HEK293 (cell line): ENCODE results near the gene UNC80.
A peak's percentile ranks its signal among the peaks of the same experiment; 100 is the strongest.

ENCODE experiments used
- ELK4 ChIP-seq: IDR thresholded peaks from 2 replicates; pipeline ENCODE4 v1.6.1; 2011; ENCODE audit warnings: mild to moderate bottlenecking, low read depth, low read length, borderline replicate concordance
- HOXC10 ChIP-seq: sonication (generic); formaldehyde crosslinking; IDR thresholded peaks from 2 replicates; pipeline ENCODE4 v1.8.1; 2023; ENCODE audit warnings: mild to moderate bottlenecking, missing genetic modification reagents
- KLF1 ChIP-seq: fragments of 450-650 bp; formaldehyde crosslinking; IDR thresholded peaks from 2 replicates; pipeline ENCODE4 v1.5.1; 2016; ENCODE audit warnings: missing biosample characterization, missing genetic modification characterization
- KLF7 ChIP-seq: fragments of 450-650 bp; formaldehyde crosslinking; IDR thresholded peaks from 2 replicates; pipeline ENCODE4 v1.5.1; 2016; ENCODE audit warnings: missing biosample characterization, missing genetic modification characterization, borderline replicate concordance
- KLF9 ChIP-seq: fragments of 450-650 bp; formaldehyde crosslinking; IDR thresholded peaks from 2 replicates; pipeline ENCODE4 v1.5.1; 2016; ENCODE audit warnings: missing biosample characterization, missing genetic modification characterization, low read depth
- MZF1 ChIP-seq: fragments of 450-650 bp; formaldehyde crosslinking; IDR thresholded peaks from 2 replicates; pipeline ENCODE4 v1.5.1; 2017; ENCODE audit warnings: missing biosample characterization, missing genetic modification characterization, borderline replicate concordance
- PATZ1 ChIP-seq: fragments of 450-650 bp; formaldehyde crosslinking; IDR thresholded peaks from 2 replicates; pipeline ENCODE4 v1.5.1; 2016; ENCODE audit warnings: missing biosample characterization, missing genetic modification characterization
- PBX3 ChIP-seq: sonication (generic); formaldehyde crosslinking; IDR thresholded peaks from 2 replicates; pipeline ENCODE4 v1.8.1; 2022; ENCODE audit warnings: mild to moderate bottlenecking, moderate library complexity, missing genetic modification reagents
- SP2 ChIP-seq: fragments of 450-650 bp; formaldehyde crosslinking; IDR thresholded peaks from 2 replicates; pipeline ENCODE4 v1.5.1; 2016; ENCODE audit warnings: missing biosample characterization, missing genetic modification characterization
- YY1 ChIP-seq: fragments of 450-650 bp; formaldehyde crosslinking; IDR thresholded peaks from 2 replicates; pipeline ENCODE4 v1.5.1; 2018; ENCODE audit warnings: missing biosample characterization, missing genetic modification characterization
- YY2 ChIP-seq: fragments of 450-650 bp; formaldehyde crosslinking; IDR thresholded peaks from 2 replicates; pipeline ENCODE4 v1.5.1; 2016; ENCODE audit warnings: missing biosample characterization, missing genetic modification characterization
- ZBTB11 ChIP-seq: fragments of 450-650 bp; formaldehyde crosslinking; conservative IDR thresholded peaks from 2 replicates; pipeline ENCODE4 v1.5.1; 2016; ENCODE audit warnings: low read depth, missing biosample characterization, missing genetic modification characterization
- ZBTB17 ChIP-seq: fragments of 450-650 bp; formaldehyde crosslinking; IDR thresholded peaks from 2 replicates; pipeline ENCODE4 v1.5.1; 2016; ENCODE audit warnings: missing biosample characterization, missing genetic modification characterization
- ZBTB8A ChIP-seq: fragments of 450-650 bp; formaldehyde crosslinking; IDR thresholded peaks from 2 replicates; pipeline ENCODE4 v1.5.1; 2016; ENCODE audit warnings: missing biosample characterization, missing genetic modification characterization
- ZNF10 ChIP-seq: fragments of 450-650 bp; formaldehyde crosslinking; IDR thresholded peaks from 2 replicates; pipeline ENCODE4 v1.5.1; 2017; ENCODE audit warnings: missing biosample characterization, missing genetic modification characterization
- ZNF335 ChIP-seq: fragments of 450-650 bp; formaldehyde crosslinking; conservative IDR thresholded peaks from 2 replicates; pipeline ENCODE4 v1.5.1; 2016; ENCODE audit warnings: missing biosample characterization, missing genetic modification characterization
- ZNF391 ChIP-seq: fragments of 450-650 bp; formaldehyde crosslinking; IDR thresholded peaks from 2 replicates; pipeline ENCODE4 v1.5.1; 2016; ENCODE audit warnings: low read depth, missing biosample characterization, missing genetic modification characterization, borderline replicate concordance
- ZNF488 ChIP-seq: fragments of 450-650 bp; formaldehyde crosslinking; IDR thresholded peaks from 2 replicates; pipeline ENCODE4 v1.5.1; 2016; ENCODE audit warnings: missing biosample characterization, missing genetic modification characterization
- ZNF580 ChIP-seq: fragments of 450-650 bp; formaldehyde crosslinking; IDR thresholded peaks from 2 replicates; pipeline ENCODE4 v1.5.1; 2016; ENCODE audit warnings: missing biosample characterization, missing genetic modification characterization
- ZNF645 ChIP-seq: fragments of 450-650 bp; formaldehyde crosslinking; IDR thresholded peaks from 2 replicates; pipeline ENCODE4; 2016; ENCODE audit warnings: missing biosample characterization, missing genetic modification characterization
- ZNF76 ChIP-seq: fragments of 450-650 bp; formaldehyde crosslinking; IDR thresholded peaks from 2 replicates; pipeline ENCODE4; 2016; ENCODE audit warnings: low read depth, missing biosample characterization, missing genetic modification characterization, borderline replicate concordance
- ZNF777 ChIP-seq: fragments of 450-650 bp; formaldehyde crosslinking; IDR thresholded peaks from 2 replicates; pipeline ENCODE4 v1.5.1; 2017; ENCODE audit warnings: missing biosample characterization, missing genetic modification characterization, borderline replicate concordance
- ZNF843 ChIP-seq: fragments of 450-650 bp; formaldehyde crosslinking; IDR thresholded peaks from 2 replicates; pipeline ENCODE4 v1.5.1; 2016; ENCODE audit warnings: missing biosample characterization, missing genetic modification characterization
- ZXDB ChIP-seq: fragments of 450-650 bp; formaldehyde crosslinking; IDR thresholded peaks from 2 replicates; pipeline ENCODE4 v1.5.1; 2016; ENCODE audit warnings: missing biosample characterization, missing genetic modification characterization
- TF ChIP-seq, protein P1 (sequence below): fragments of 450-650 bp; formaldehyde crosslinking; IDR thresholded peaks from 2 replicates; pipeline ENCODE4 v1.5.1; 2016; ENCODE audit warnings: missing biosample characterization, missing genetic modification characterization

Gene UNC80

DNA sequence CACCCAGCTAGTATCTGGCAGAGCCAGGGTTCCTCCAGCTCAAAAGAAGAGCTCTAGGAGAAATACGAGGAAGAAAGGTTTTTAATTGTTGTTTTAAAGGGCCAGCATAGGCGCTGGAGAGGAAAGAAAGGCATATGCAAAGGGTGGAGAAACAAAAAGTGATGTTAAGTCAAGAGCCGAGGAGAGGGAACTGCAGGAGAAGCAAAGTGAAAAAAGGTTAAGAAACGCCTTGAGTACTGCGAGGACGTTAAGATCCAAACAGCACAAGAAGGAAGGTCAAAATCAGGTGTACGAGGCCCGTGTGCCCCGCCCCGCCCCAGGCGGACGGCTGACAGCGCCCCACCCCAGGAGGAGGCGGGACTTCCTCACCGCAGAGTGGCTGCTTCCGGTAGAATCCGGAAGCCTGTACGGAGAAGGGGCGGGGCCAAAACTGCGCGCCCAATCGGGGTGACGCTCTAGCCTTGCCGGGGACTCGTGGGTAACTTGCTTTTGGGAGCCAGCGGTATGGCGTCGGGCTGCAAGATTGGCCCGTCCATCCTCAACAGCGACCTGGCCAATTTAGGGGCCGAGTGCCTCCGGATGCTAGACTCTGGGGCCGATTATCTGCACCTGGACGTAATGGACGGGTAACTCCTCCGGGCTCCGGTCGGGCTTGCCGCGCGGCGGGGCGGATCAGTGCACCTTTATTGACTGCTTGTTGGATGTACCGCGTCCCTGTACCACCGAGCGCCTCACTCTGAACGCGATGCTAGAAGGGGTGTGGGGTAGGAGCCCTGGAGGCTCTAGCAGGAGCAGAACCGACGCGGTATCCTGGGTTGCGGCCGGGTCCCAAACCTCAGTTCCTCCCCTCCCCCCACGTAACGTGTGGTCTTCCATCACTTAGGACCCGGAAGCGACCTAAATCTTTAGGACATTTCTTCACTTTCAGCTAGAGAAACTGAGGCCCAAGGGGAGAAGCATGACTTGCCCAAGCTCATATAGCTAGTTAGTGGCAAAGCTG, 230.8 kb downstream of the UNC80 start, which contains the start of gene RPE (continued):
- peak; percentile 64; the same call in 1 of the 2 replicates for TF ChIP-seq ZNF777
- 0 out of 2 replicates have a peak, but pooled peaks have one; percentile 21 for TF ChIP-seq ZNF843
- 0 out of 2 replicates have a peak, but pooled peaks have one; percentile 8 for TF ChIP-seq HOXC10 (CRISPR knock-in tag)
- TF ChIP-seq, protein P1, sequence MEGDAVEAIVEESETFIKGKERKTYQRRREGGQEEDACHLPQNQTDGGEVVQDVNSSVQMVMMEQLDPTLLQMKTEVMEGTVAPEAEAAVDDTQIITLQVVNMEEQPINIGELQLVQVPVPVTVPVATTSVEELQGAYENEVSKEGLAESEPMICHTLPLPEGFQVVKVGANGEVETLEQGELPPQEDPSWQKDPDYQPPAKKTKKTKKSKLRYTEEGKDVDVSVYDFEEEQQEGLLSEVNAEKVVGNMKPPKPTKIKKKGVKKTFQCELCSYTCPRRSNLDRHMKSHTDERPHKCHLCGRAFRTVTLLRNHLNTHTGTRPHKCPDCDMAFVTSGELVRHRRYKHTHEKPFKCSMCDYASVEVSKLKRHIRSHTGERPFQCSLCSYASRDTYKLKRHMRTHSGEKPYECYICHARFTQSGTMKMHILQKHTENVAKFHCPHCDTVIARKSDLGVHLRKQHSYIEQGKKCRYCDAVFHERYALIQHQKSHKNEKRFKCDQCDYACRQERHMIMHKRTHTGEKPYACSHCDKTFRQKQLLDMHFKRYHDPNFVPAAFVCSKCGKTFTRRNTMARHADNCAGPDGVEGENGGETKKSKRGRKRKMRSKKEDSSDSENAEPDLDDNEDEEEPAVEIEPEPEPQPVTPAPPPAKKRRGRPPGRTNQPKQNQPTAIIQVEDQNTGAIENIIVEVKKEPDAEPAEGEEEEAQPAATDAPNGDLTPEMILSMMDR (tag by site-specific recombination) = no peak
- TF ChIP-seq ZNF645 (tag by site-specific recombination) = no peak
- peak; percentile 55 for TF ChIP-seq ZNF335 (tag by site-specific recombination)
- peak; percentile 20; the same call in 1 of the 2 replicates for TF ChIP-seq ZXDB
- 0 out of 2 replicates have a peak, but pooled peaks have one; percentile 42 for TF ChIP-seq KLF7 (tag by site-specific recombination)
- TF ChIP-seq ZNF391 (tag by site-specific recombination) = no peak
- TF ChIP-seq ZNF488 (tag by site-specific recombination) = no peak
- TF ChIP-seq ZBTB8A (tag by site-specific recombination) = peak; percentile 26; the same call in 1 of the 2 replicates
- peak; percentile 59; the same call in 1 of the 2 replicates for TF ChIP-seq KLF9 (tag by site-specific recombination)
- no peak for TF ChIP-seq MZF1
- TF ChIP-seq PATZ1 (tag by site-specific recombination) = peak; percentile 80
- TF ChIP-seq PBX3 (CRISPR knock-in tag) = 0 out of 2 replicates have a peak, but pooled peaks have one; percentile 38
- TF ChIP-seq ZBTB11 (tag by site-specific recombination) = peak; percentile 90
- TF ChIP-seq ELK4 = no peak
- no peak for TF ChIP-seq ZNF10 (tag by site-specific recombination)
- TF ChIP-seq YY2 = peak; percentile 65
- peak; percentile 87 for TF ChIP-seq ZNF580 (tag by site-specific recombination)
- peak; percentile 95 for TF ChIP-seq SP2 (tag by site-specific recombination)
- TF ChIP-seq ZBTB17 = peak; percentile 53; the same call in 1 of the 2 replicates
- TF ChIP-seq KLF1 (tag by site-specific recombination) = peak; percentile 70
- peak; percentile 84 for TF ChIP-seq ZNF76 (tag by site-specific recombination)
- peak; percentile 67; the same call in 1 of the 2 replicates for TF ChIP-seq YY1 (tag by site-specific recombination)
